DND-41 (cell line): ENCODE measurements around the gene STARD9.

Experiments used
- EZH2 ChIP-seq: IDR thresholded peaks from 3 replicates; pipeline ENCODE4 v1.6.1; 2012; ENCODE audit warnings: borderline replicate concordance, low read depth, mild to moderate bottlenecking, moderate library complexity, low read length, inconsistent platforms; ENCODE audit not compliant: severe bottlenecking
- TF ChIP-seq, protein P1 (sequence below): IDR thresholded peaks from 2 replicates; pipeline ENCODE4 v1.5.1; 2012; ENCODE audit warnings: borderline replicate concordance, low read length, moderate library complexity, mild to moderate bottlenecking; ENCODE audit not compliant: poor library complexity, severe bottlenecking; ENCODE audit errors: extremely low read depth

DNA sequence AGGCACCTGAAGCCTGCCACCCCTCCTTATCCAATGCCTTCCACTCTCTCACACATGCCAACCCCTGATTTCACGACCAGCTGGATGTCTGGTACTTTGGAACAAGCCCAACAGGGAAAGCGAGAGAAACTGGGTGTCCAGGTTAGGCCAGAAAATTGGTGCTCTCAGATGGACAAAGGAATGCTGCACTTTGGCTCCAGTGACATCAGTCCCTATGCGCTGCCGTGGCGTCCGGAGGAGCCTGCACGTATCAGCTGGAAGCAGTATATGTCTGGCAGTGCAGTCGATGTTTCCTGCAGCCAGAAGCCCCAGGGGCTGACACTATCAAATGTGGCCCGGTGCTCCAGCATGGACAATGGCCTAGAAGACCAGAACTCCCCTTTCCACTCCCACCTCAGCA, 116.4 kb downstream of the STARD9 start:
- TF ChIP-seq, protein P1, sequence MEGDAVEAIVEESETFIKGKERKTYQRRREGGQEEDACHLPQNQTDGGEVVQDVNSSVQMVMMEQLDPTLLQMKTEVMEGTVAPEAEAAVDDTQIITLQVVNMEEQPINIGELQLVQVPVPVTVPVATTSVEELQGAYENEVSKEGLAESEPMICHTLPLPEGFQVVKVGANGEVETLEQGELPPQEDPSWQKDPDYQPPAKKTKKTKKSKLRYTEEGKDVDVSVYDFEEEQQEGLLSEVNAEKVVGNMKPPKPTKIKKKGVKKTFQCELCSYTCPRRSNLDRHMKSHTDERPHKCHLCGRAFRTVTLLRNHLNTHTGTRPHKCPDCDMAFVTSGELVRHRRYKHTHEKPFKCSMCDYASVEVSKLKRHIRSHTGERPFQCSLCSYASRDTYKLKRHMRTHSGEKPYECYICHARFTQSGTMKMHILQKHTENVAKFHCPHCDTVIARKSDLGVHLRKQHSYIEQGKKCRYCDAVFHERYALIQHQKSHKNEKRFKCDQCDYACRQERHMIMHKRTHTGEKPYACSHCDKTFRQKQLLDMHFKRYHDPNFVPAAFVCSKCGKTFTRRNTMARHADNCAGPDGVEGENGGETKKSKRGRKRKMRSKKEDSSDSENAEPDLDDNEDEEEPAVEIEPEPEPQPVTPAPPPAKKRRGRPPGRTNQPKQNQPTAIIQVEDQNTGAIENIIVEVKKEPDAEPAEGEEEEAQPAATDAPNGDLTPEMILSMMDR, result no peak
- no peak for TF ChIP-seq EZH2
